GM12878 (cell line): ENCODE results near the gene IFNAR2. TPM values are rescaled to one million over a fixed set of nuclear protein-coding genes. Genes with fewer than 3 reads are reported as not detected.

ENCODE experiments used
- CHD1 ChIP-seq: IDR thresholded peaks from 2 replicates; pipeline ENCODE4 v1.6.1; 2012; ENCODE audit warnings: low read depth, low read length, improper control_type of control experiment
- CREB1 ChIP-seq: IDR thresholded peaks from 2 replicates; pipeline ENCODE4 v1.6.1; 2012; ENCODE audit warnings: low read depth, mild to moderate bottlenecking, inconsistent platforms
- CREM ChIP-seq: IDR thresholded peaks from 2 replicates; pipeline ENCODE4 v1.6.1; 2014; ENCODE audit warnings: antibody characterized with exemption, low read depth
- EGR1 ChIP-seq, 2 experiments: IDR thresholded peaks; 1 replicate in 1 of 2; 2 replicates in 1 of 2; pipeline ENCODE4 v1.6.1; 2011 to 2012; ENCODE audit warnings: low read depth in 2 of 2, low read length in 2 of 2, borderline replicate concordance in 1 of 2, mild to moderate bottlenecking in 1 of 2, moderate library complexity in 1 of 2
- ETV6 ChIP-seq, 2 experiments: fragments of 450-650 bp in 1 of 2; IDR thresholded peaks in 1 of 2; conservative IDR thresholded peaks in 1 of 2; 2 replicates each; pipeline ENCODE4 v1.6.1; 2014; ENCODE audit warnings: antibody characterized with exemption in 1 of 2, borderline replicate concordance in 1 of 2, low read depth in 1 of 2, mild to moderate bottlenecking in 1 of 2, moderate library complexity in 1 of 2
- FOXK2 ChIP-seq: fragments of 450-650 bp; IDR thresholded peaks from 2 replicates; pipeline ENCODE4 v1.6.1; 2017; ENCODE audit warnings: mild to moderate bottlenecking, moderate library complexity
- HDGF ChIP-seq: fragments of 450-650 bp; IDR thresholded peaks from 2 replicates; pipeline ENCODE4 v1.6.1; 2016; ENCODE audit warnings: antibody characterized with exemption
- IKZF1 ChIP-seq: fragments of 450-650 bp; conservative IDR thresholded peaks from 2 replicates; pipeline ENCODE4 v1.6.1; 2017; ENCODE audit warnings: antibody characterized with exemption, mild to moderate bottlenecking
- MYC ChIP-seq: IDR thresholded peaks from 2 replicates; pipeline ENCODE4 v1.6.1; 2011; ENCODE audit warnings: mild to moderate bottlenecking, low read length, moderate library complexity, inconsistent platforms; ENCODE audit not compliant: insufficient read depth, insufficient replicate concordance, insufficient read length, severe bottlenecking
- NBN ChIP-seq: fragments of 450-650 bp; IDR thresholded peaks from 2 replicates; pipeline ENCODE4 v1.6.1; 2016
- NFYA ChIP-seq: IDR thresholded peaks from 2 replicates; pipeline ENCODE4 v1.6.1; 2011; ENCODE audit warnings: low read depth, mild to moderate bottlenecking, low read length, improper control_type of control experiment, borderline replicate concordance
- NR2C2 ChIP-seq: IDR thresholded peaks from 2 replicates; pipeline ENCODE4 v1.6.1; 2011; ENCODE audit warnings: borderline replicate concordance, low read depth; ENCODE audit not compliant: control insufficient read depth, insufficient read length
- POLR2A ChIP-seq: IDR thresholded peaks from 2 replicates; pipeline ENCODE4 v1.6.1; 2011; ENCODE audit warnings: low read depth, mild to moderate bottlenecking, low read length
- POU2F2 ChIP-seq: IDR thresholded peaks from 3 replicates; pipeline ENCODE4 v1.6.1; 2011; ENCODE audit warnings: low read depth, mild to moderate bottlenecking, low read length, borderline replicate concordance
- RAD21 ChIP-seq: IDR thresholded peaks from 2 replicates; pipeline ENCODE4 v1.6.1; 2011; ENCODE audit warnings: mild to moderate bottlenecking, low read depth, low read length, moderate library complexity; ENCODE audit not compliant: insufficient read depth
- RB1 ChIP-seq: fragments of 450-650 bp; formaldehyde crosslinking; IDR thresholded peaks from 2 replicates; pipeline ENCODE4 v1.6.1; 2017; ENCODE audit warnings: mild to moderate bottlenecking, borderline replicate concordance
- RELA ChIP-seq: fragments of 450-650 bp; IDR thresholded peaks from 2 replicates; pipeline ENCODE4 v1.8.0; 2014; ENCODE audit warnings: borderline replicate concordance; ENCODE audit not compliant: partially characterized antibody
- RFX5 ChIP-seq: IDR thresholded peaks from 2 replicates; pipeline ENCODE4 v1.6.1; 2011; ENCODE audit warnings: low read depth, low read length, improper control_type of control experiment
- SRF ChIP-seq, 2 experiments: IDR thresholded peaks; 2 replicates each; pipeline ENCODE4 v1.6.1; 2011; ENCODE audit warnings: low read depth in 2 of 2, low read length in 2 of 2, mild to moderate bottlenecking in 1 of 2, moderate library complexity in 1 of 2
- STAT1 ChIP-seq: fragments of 450-650 bp; conservative IDR thresholded peaks from 2 replicates; pipeline ENCODE4 v1.6.1; 2014; ENCODE audit warnings: antibody characterized with exemption, mild to moderate bottlenecking
- ZNF384 ChIP-seq: IDR thresholded peaks from 2 replicates; pipeline ENCODE4 v1.6.1; 2012; ENCODE audit warnings: low read depth, mild to moderate bottlenecking, low read length, improper control_type of control experiment, borderline replicate concordance
- polyA plus RNA-seq, 11 experiments: library from polyadenylated mRNA; depleted of rRNA in 4 of 11; unstranded in 6 of 11; stranded (reverse) in 5 of 11; fragments of >200 nt; fragmentation: Nextera tagmentation in 4 of 11; fragmentation: Illumina TruSeq in 1 of 11; extraction: Ambion mirVana in 4 of 11; extraction: Trizol in 1 of 11; gene quantifications; 1 replicate in 1 of 11; 2 replicates in 10 of 11; pipeline versions ENCODE4 v1.2.1 to v1.2.3, GENCODE V29; 2011 to 2016; ENCODE audit warnings: inconsistent platforms in 2 of 11, missing spikeins in 2 of 11, low read depth in 1 of 11
- total RNA-seq, 4 experiments: library from RNA; depleted of rRNA in 3 of 4; stranded (reverse); fragments of >200 nt in 3 of 4; fragmentation: Illumina TruSeq in 1 of 4; extraction: Trizol in 1 of 4; gene quantifications; 2 replicates each; pipeline versions ENCODE4 v1.2.1 to v1.2.3, GENCODE V29; 2013 to 2021
- TF ChIP-seq, protein P1 (sequence below): fragments of 450-650 bp; IDR thresholded peaks from 2 replicates; pipeline ENCODE4 v1.6.1; 2017; ENCODE audit warnings: mild to moderate bottlenecking
- TF ChIP-seq, protein P2 (sequence below): fragments of 450-650 bp; IDR thresholded peaks from 2 replicates; pipeline ENCODE4 v1.6.1; 2016; ENCODE audit warnings: mild to moderate bottlenecking
- TF ChIP-seq, protein P3 (sequence below): fragments of 450-650 bp; IDR thresholded peaks from 2 replicates; pipeline ENCODE4 v1.6.1; 2014; ENCODE audit warnings: mild to moderate bottlenecking

The IFNAR2 gene
- total and polyA plus RNA-seq, 10 of the 15 experiments (the other 5 are each of a cell fraction or from before 2014, with no cell fraction given) = 8.5 to 99.7 (median 58.1) TPM

DNA sequence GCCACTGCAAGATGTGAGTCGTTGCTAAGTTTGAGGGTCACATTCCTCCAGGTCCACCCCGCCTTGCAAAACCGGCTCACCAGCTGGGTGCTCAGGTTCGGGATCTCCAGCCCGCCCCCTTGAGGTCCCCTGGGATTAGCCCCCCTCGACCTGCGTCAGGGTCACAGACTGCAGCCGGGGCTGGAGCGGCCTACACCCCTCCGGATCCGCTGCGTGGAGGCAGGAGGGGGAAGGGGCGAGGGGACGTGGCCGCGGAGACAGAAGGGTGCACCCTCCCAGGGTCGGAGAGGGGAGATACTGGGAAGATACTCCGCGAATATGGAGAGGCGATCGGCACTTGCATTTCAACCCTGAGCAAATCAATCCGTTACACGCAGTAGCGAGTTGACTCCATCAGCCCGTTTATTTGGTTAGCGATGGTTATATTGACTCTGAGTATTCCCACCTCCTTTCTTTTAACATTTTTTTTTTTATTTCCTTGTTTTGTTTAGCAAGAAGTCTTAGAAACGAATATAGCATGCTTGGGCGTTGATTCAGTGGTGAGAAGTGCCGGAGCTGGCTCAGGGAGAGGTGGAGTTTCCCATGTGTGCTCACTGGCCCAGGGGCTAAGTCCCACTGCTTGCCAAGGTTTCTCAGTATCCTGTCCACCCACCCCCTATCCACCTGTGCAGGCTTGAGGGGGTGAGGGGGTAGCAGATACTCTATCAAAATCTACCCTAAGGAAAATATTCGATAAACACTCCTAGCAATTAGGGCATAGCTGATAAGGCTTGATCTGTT is 997 bp downstream of the IFNAR2 start (continued):
- TF ChIP-seq, protein P1, sequence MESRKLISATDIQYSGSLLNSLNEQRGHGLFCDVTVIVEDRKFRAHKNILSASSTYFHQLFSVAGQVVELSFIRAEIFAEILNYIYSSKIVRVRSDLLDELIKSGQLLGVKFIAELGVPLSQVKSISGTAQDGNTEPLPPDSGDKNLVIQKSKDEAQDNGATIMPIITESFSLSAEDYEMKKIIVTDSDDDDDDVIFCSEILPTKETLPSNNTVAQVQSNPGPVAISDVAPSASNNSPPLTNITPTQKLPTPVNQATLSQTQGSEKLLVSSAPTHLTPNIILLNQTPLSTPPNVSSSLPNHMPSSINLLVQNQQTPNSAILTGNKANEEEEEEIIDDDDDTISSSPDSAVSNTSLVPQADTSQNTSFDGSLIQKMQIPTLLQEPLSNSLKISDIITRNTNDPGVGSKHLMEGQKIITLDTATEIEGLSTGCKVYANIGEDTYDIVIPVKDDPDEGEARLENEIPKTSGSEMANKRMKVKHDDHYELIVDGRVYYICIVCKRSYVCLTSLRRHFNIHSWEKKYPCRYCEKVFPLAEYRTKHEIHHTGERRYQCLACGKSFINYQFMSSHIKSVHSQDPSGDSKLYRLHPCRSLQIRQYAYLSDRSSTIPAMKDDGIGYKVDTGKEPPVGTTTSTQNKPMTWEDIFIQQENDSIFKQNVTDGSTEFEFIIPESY = no peak
- TF ChIP-seq NR2C2 (no peak), HDGF (no peak), RFX5 (no peak), NBN (peak; percentile 64; the same call in 1 of the 2 replicates), POLR2A (peak; percentile 84), RAD21 (0 out of 2 replicates have a peak, but pooled peaks have one; percentile 23), CREB1 (0 out of 2 replicates have a peak, but pooled peaks have one; percentile 38), RB1 (no peak; the same call in 1 of the 2 replicates), EGR1 (IDR thresholded peaks at IDR 0.05; ENCODE audit: borderline replicate concordance in 1 of 2, low read depth in 2 of 2, low read length in 2 of 2) (no peak), MYC (no peak), FOXK2 (no peak), ZNF384 (no peak), ETV6 (conservative IDR thresholded peaks at IDR 0.05 in 1 of 2, IDR thresholded peaks at IDR 0.05 in 1 of 2; ENCODE audit: borderline replicate concordance in 1 of 2, low read depth in 1 of 2) (no peak), SRF (IDR thresholded peaks at IDR 0.05; ENCODE audit: low read depth in 2 of 2, low read length in 2 of 2) (no peak), IKZF1 (no peak), CHD1 (no peak), RELA (peak; percentile 29), NFYA (no peak), STAT1 (no peak), CREM (peak; percentile 17; the same call in 1 of the 2 replicates), POU2F2 (peak; percentile 28; the same call in 1 of the 3 replicates)
- TF ChIP-seq, protein P2, sequence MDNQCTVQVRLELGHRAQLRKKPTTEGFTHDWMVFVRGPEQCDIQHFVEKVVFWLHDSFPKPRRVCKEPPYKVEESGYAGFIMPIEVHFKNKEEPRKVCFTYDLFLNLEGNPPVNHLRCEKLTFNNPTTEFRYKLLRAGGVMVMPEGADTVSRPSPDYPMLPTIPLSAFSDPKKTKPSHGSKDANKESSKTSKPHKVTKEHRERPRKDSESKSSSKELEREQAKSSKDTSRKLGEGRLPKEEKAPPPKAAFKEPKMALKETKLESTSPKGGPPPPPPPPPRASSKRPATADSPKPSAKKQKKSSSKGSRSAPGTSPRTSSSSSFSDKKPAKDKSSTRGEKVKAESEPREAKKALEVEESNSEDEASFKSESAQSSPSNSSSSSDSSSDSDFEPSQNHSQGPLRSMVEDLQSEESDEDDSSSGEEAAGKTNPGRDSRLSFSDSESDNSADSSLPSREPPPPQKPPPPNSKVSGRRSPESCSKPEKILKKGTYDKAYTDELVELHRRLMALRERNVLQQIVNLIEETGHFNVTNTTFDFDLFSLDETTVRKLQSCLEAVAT = peak; percentile 90
- TF ChIP-seq, protein P3, sequence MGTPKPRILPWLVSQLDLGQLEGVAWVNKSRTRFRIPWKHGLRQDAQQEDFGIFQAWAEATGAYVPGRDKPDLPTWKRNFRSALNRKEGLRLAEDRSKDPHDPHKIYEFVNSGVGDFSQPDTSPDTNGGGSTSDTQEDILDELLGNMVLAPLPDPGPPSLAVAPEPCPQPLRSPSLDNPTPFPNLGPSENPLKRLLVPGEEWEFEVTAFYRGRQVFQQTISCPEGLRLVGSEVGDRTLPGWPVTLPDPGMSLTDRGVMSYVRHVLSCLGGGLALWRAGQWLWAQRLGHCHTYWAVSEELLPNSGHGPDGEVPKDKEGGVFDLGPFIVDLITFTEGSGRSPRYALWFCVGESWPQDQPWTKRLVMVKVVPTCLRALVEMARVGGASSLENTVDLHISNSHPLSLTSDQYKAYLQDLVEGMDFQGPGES = no peak
